CD1c-positive myeloid dendritic cell (primary cell): Measurements from ENCODE around the gene TMEM14B.
A peak's percentile ranks its signal among the peaks of the same experiment; 100 is the strongest.
"Not testable (repeated sequence)": the region's sequence is repeated elsewhere in the genome, so short reads cannot be mapped to it uniquely, and the experiment has no call there.

Experiments used
- DNase-seq: peaks from one replicate; pipeline ENCODE4 v3.0.0-alpha.2; 2016; ENCODE audit errors: extremely low spot score

The TMEM14B gene

DNA sequence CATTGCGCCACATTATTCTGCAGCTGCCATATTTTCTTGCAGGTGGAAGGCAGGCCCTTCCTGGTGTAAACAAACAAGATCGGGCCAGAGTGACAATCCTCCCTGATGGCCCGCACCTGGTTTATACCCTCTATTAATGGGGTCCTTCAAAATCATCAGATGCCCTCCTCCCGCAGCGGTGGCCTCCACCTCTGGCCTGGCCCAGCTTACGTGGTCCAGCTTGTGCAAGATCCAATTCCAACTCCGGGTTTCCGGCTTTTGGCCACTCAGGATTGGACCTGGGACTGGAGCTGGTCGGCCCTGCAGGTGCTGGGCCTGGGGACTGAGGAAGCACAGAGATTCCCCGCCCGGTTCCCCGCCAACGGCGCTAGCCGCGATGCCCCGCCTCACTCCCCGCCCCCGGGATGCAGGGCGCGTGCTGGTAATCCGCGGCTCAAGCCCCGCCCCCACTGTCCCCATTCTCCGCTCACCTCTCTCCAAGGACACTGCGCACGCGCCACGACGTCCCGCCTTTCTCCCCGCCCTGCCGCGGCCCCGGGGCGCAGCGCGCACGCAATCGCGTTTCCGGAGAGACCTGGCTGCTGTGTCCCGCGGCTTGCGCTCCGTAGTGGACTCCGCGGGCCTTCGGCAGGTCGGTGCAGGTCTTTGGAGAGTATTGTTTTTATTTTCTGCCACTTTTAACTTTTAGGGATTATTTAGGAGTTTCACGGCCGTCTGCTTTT, at the start of gene TMEM14B:
Gene TMEM14B, plus strand, starts transcription at position 555 of the 722 bp plus-strand sequence. CDS start 1,441 bp downstream, outside the sequence.
- DNase-seq = peak; percentile 100

DNA sequence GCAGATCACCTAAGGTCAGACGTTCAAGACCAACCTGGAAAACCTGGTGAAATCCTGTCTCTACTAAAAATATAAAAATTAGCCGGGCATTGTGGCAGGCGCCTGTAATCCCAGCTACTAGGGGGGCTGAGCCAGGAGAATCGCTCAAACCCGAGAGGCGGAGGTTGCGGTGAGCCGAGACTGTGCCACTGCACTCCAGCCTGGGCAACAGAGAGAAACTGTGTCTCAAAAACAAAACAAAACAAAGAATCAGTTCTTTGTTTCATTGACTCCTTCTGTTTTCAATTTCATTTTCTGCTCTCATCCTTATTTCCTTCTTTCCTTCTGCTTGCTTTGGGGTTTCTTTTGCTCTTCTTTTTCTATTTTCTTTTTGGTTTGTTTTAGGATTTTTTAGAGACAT, 33.6 kb upstream of the TMEM14B start:
- DNase-seq = no peak

DNA sequence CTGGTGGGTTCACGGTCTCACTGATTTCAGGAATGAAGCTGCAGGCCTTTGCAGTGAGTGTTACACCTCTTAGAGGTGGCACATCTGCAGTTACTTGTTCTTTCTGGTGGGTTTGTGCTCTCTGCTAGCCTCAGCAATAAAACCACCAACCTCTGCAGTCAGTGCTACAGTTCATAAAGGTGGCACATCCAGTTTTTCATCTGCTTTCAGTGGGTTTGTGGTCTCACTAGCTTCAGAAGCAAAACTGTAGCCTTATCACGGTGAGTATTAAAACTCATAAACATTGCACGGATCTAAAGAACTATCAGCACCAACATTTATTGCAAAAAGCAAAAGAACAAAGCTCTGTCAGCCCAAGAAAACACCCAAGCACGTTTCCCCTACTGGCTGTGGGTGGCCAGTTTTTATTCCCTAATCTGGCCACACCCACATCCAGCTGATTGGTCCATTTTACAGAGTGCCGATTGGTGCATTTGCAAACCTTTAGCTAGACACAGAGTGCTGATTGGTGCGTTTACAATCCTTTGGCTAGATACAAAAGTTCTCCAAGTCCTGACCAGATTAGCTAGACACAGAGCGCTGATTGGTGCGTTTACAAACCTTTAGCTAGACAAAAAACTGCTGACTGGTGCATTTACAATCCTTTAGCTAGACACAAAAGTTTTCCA, 28.2 kb upstream of the TMEM14B start:
- peak; percentile 53 for DNase-seq

DNA sequence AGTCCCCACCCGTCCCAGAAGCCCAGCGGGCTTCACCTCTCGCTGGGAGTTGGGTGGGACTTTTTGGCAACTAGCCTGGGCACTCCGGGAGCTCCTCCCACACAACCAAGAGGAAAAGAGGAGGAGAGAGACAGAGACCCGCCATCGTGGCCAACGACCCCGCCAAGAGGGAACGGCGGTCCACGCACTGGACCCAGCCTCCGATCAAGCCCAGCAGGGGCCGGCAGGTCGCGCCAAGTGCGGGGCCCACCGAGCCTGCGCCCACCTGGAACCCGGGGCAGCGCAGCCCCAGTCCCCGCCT, 27.7 kb upstream of the TMEM14B start:
- no peak for DNase-seq

DNA sequence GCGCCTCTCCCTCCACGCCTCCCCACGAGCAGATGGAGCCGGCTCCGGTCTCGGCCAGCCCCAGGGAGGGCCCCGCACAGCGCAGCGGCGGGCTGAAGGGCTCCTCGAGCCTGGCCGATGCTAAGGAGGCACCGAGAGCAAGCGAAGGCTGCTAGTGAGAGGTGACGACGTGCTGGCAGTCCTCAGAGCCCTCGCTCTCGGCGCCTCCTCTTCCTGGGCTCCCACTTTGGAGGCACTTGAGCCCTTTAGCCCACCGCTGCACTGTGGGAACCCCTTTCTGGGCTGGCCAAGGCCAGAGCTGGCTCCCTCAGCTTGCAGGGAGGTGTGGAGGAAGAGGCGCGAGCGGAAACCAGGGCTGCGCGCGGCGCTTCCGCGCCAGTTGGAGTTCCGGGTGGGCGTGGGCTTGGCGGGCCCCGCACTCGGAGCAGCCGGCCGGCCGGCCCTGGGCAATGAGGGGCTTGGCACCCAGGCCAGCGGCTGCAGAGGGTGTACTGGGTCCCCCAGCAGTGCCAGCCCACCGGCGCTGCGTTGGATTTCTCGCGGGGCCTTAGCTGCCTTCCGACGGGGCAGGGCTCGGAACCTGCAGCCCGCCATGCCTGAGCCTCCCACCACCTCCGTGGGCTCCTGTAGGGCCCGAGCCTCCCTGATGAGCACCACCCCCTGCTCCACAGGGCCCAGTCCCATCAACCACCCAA, 27.2 kb upstream of the TMEM14B start:
- DNase-seq = peak; percentile 55

DNA sequence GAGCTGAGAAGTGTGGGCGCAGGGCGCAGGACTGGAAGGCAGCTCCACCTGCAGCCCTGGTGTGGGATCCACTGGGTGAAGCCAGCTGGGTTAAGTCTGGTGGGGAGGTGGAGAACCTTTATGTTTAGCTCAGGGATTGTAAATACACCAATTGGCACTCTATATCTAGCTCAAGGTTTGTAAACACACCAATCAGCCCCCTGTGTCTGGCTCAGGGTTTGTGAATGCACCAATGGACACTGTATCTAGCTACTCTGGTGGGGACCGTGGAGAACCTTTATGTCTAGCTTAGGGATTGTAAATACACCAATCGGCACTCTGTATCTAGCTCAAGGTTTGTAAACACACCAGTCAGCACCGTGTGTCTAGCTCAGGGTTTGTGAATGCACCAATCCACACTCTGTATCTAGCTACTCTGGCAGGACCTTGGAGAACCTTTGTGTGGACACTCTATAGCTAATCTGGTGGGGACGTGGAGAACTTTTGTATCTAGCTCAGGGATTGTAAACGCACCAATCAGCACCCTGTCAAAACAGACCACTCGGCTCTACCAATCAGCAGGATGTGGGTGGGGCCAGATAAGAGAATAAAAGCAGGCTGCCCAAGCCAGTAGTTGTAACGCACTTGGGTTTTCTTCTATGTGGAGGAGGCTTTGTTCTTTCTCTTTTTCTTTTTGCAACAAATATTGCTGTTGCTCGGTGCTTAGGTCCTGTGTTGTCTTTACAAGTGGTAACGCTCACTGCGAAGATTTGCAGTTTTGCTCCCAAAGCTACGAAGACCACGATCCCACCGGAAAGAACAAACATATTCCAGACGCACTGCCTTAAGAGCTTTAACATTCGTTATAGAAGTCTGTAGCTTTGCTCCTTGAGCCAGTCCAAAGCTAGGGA, 26.4 kb upstream of the TMEM14B start:
- DNase-seq = not testable (repeated sequence)

DNA sequence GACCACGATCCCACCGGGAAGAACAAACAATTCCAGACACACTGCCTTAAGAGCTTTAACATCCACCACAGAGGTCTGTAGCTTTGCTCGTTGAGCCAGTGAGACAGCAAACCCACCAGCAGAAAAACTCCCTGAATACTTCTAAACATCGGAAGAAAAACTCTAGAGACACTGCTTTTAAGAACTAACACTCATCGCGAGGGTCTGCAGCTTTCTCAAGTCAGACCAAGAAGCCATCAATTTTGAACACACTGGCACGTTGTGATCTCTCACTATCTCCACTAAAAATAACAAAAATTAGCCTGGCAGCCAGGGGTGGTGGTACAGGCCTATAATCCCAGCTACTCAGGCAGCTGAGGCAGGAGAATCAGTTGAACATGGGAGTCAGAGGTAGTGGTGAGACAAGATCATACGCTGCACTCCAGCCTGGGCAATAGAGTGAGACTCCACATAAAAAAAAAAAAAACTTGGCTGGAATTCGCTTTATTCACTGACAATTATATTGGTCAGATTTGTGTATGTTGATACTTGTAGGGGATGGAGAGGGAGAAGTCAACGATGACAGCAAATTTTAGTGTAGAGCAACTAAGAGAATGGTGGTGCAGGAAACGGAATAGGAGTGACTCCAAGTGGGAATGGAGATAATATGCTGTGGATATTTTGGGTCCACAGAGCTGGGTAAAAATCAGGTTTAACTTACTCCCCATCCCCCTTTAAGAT, 25.6 kb upstream of the TMEM14B start:
- no peak for DNase-seq

DNA sequence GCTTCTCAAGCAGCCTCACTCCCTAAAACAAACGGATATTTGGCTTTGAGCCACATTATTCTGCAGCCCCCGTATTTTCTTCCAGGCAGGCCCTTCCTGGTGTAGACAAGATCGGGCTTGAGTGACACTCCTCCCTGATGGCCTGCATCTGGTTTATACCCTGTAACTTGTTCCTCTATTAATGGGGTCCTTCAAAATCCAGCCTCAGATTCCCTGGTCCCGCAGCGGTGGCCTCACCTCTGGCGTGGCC, 25.1 kb upstream of the TMEM14B start:
- no peak for DNase-seq

DNA sequence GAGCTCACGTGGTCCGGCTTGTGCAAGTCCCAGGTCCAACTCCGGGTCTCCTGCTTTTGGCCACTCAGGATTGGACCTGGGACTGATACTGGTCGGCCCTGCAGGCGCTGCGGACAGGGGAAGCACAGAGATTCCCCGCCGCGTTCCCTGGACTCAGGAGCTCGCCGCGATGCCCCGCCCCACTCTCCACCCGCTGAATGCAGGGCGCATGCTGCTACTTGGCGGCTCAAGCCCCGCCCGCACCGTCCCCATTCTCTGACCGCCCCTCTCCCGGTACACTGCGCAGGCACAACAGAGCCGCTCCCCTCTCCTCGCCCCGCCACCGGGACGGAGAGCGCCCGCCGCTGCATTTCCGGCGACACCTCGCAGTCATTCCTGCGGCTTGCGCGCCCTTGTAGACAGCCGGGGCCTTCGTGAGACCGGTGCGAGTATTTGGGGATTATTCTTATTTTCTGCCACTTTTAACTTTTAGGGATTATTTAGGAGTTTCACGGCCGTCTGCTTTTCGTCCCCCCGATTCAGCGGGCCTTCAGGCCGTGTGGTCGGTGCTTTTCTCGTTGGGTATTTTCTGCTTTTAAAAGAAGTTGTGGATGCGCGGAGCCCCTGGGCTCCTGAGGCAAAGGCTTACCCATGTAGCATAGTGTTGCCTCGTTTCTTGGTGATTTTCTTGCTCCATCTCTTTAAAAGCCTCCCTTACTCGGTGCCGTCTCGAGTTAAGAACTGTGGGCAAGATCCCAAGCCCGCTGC, 24.6 kb upstream of the TMEM14B start, which contains the start of gene TMEM14C:
Gene TMEM14C, plus strand, starts transcription at position 251 of the 747 bp plus-strand sequence. CDS start 1,544 bp downstream, outside the sequence.
- peak; percentile 95 for DNase-seq

DNA sequence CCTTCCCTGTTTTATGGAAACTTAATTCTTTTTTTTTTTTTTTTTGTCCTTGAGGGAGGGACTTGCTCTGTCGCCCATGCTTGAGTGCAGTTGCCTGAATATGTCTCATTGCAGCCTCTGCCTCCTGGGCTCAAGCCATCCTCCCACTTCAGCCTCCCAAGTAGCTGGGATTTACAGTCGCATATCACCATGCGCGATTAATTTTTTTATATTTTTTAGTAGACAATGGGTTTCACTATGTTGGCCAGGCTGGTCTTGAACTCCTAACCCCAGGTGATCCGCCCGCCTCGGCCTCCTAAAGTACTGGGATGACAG, 24.1 kb upstream of the TMEM14B start:
- DNase-seq = no peak

DNA sequence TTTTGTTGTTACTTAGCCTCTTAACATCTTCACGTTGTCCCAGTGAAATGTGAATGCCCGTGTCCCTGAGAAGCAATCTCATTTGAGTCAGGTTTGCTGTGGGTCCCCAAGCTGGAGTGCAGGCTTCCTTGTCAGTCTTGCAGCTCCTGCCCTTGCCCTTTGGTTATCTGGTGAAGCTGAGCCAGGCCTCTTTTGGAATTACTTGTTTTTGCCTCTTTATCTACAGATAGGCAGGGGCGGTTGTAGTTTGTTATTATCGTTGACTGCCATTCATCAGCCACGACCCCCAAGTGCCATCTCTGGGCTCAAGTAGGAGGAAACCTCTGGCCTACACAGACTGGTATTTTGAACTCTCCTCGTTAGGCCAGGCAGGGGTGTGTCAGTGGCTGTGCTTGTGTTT, 22.6 kb upstream of the TMEM14B start:
- no peak for DNase-seq

DNA sequence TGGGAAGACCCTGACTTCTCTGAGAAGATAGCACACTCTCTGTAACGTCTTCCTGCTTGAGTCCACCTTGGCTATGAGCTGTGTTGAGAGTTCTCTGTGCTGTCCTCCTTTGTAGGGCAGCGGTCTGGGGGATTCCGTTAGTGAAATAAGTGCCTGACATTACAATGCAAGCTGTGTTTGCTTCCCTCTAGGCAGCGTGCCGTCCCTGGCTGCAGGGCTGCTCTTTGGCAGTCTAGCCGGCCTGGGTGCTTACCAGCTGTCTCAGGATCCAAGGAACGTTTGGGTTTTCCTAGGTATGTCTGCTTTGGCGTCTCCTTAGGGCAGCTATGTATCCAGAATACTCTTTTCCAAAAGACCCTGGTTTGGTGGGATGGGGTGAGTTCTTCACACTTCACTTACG, 21.9 kb upstream of the TMEM14B start:
- no peak for DNase-seq

DNA sequence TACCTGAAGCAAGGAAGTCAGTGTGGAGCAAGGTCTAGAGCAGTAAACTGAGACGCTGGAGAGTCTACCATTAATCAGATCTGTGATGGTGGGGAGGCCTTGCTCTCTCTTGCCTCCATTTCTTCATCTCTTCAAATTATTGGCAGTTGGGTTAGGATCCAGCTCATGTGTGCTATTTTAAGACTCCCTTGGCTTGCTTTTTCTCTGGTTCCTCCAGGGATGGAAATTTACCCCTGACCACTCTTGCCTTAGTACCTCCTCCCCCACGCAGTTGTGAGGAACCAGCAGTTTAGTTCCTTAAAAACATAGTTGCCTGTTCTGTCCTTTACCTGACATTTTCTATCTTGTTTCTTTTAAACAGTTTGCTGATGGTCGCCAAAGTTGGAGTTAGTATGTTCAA, 17.4 kb upstream of the TMEM14B start:
- DNase-seq = peak; percentile 49

DNA sequence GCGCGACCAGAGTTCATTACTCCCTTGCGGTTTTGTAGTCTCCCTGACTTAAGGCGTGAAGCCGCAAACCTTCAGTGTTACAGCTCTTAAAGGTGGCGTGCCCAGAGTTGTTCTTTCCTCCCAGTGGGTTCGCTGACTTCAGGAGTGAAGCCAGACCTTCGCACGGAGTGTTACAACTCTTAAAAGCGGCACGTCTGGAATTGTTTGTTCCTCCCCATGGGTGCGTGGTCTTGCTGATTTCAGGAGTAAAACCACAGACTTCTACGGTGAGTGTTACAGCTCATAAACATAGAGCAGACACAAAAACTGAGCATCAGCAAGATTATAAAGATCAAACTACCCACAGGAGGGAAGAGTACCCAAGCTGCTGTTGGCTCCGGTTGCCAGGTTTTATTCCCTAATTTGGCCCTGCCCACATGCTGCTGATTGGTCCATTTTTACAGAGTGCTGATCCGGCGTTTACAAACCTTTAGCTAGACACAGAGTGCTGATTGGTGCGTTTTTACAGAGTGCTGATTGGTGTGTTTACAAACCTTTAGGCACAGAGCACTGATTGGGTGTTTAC, 14.4 kb upstream of the TMEM14B start:
- DNase-seq = no peak

DNA sequence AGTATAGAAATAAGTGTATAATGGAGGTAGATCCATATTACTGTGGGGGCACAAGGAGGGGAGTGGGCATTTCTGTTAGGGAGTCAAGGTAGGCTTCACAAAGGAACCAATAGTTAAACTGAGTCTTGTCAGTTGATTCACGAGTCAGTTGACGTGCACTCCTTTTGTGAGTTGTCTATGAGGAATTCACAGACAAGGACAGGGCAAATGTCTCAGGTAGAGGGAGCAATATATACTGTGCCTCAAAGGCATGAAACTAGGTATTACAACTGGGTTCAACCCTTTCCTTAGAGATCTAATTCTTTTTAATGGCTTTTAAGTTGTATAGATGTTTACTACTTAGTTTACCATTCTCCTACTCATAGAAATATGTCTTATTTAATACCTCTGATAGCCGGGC, 13.7 kb upstream of the TMEM14B start:
- DNase-seq = no peak

DNA sequence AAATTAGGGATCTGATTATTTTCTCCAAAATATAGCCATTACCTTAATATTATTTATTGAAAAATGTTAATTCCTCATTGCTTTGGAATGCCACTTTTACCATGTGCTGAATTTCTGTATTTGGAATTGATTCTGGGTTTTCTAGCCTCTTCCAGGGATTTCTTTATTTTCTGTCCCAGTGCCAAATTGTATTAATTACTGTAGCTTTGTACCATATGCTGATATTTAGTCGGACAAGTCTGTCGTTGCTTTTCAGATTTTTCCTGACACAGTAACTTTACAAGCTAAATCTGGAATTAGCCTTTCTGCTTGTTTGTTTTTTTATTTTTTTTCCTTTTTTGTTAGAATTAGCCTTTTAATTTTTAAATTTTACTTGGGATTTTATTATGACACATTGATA, 10.9 kb upstream of the TMEM14B start:
- DNase-seq = no peak

DNA sequence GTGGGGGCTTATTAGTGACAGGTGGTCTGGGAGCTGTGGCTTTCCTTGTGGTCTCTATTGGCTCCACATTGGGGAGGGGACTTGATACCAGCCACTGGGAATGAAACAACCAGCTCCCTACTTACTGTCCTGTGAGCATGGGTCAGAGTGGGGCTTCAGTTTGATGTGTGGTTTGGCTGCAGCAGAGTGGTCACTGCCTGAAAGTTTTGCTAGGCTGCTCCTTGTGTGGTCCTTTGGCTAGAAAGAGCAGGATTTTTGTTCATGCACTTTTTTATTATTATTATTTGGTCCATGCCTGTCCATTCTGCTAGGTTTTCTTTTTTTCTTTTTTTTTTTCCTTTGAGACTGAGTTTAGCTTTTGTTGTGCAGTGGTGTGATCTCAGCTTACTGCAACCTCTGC, 7.5 kb upstream of the TMEM14B start:
- no peak for DNase-seq

DNA sequence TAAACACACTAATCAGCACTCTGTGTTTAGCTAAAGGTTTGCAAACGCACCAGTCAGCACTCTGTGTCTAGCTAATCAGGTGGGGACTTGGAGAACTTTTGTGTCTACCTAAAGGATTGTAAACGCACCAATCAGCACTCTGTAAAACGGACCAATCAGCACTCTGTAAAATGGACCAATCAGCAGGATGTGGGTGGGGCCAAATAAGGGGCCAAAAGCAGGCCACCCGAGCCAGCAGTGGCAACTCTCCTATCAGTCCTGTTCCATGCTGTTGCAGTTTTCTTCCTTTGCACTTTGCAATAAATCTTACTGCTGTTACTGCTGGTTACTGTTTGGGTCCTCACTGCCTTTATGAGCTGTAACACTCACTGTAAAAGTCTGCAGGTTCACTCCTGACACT, 6.0 kb upstream of the TMEM14B start:
- DNase-seq = not testable (repeated sequence)

DNA sequence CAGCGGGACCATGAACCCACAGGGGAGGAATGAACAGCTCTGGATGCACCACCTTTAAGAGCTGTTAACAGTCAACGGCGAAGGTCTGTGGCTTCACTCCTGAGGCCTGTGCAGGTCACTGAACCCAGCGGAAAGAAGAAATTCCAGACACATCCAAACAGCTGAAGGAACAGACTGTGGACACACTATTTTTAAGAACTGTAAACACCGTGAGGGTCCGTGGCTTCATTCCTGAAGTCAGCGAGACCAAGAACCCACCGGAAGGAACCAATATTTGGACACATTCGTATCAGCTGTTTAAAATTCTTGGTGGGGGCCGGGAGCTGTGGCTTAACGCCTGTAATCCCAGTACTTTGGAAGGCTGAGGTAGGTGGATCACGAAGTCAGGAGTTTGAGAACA, 5.4 kb upstream of the TMEM14B start:
- DNase-seq = no peak

DNA sequence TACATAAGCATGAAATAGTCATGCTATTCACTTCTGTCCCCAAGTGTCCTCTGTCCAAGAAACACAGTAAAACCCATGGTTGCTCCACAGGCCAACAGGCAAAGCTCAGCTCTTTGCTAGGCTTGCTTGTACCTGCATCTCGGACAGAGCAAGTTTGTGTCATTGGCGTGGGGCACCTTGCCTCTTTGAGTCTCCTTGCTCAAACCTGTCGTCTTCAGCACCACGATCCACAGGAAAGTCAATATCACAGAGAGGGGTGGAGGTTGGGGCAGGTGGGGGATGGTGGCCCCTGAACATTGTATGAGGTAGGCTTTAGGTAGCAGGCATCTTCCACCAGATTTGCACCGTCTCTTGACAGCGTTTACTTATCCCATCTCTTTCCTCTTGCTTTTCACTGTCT, 4.1 kb upstream of the TMEM14B start:
- DNase-seq = no peak

DNA sequence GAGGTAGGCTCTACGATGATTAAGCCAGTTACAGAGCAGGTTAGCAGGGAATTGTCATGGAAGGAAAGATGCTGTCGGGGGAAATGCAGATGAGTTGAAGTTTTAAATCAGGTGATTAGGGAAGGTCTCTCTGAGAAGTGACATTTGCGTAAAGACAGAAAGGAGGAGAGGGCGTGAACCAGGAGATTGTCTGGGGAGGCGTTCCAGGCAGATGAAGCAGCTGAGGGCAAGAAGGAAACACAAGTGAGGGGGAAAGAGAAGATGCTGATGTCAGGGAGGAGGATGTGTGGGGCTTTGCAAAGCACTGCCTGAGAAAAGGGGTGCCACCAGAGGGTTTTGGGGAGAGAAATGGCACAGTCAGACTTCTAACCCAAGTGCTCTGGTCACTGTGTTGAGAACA, 2.5 kb upstream of the TMEM14B start:
- DNase-seq = no peak
